ENCODE data around the gene MCF2L.

Gene MCF2L

GRCh38 chr13:113129921-113130750 lies 161.1 kb downstream of the MCF2L start:
- peak overlapping the region; percentile 39 for H3K4me3 ChIP-seq (ENCODE audit: low read depth, low read length)
- peak; percentile 26 for DNase-seq (ENCODE audit: low read depth)
- TF ChIP-seq CTCF (conservative IDR thresholded peaks at IDR 0.05; ENCODE audit: low read depth, low read length), result no peak

GRCh38 chr13:113135281-113135760 lies 166.3 kb downstream of the MCF2L start:
- H3K4me3 ChIP-seq (ENCODE audit: low read depth, low read length), result no peak overlapping the region
- no peak for TF ChIP-seq CTCF (conservative IDR thresholded peaks at IDR 0.05; ENCODE audit: low read depth, low read length)
- no peak for DNase-seq (ENCODE audit: low read depth)

GRCh38 chr13:113137691-113138298 lies 168.8 kb downstream of the MCF2L start:
- H3K4me3 ChIP-seq (ENCODE audit: low read depth, low read length), result no peak overlapping the region
- no peak for DNase-seq (ENCODE audit: low read depth)
- TF ChIP-seq CTCF (conservative IDR thresholded peaks at IDR 0.05; ENCODE audit: low read depth, low read length), result no peak

- TF ChIP-seq CTCF (conservative IDR thresholded peaks at IDR 0.05; ENCODE audit: low read depth, low read length), result no peak
- H3K4me3 ChIP-seq (ENCODE audit: low read depth, low read length), result no peak overlapping the region
- DNase-seq (ENCODE audit: low read depth), result peak; percentile 29
Observed at GRCh38 chr13:113138792-113139551, 170.0 kb downstream of the MCF2L start.

GRCh38 chr13:113139577-113139976 lies 170.6 kb downstream of the MCF2L start:
- TF ChIP-seq CTCF (conservative IDR thresholded peaks at IDR 0.05; ENCODE audit: low read depth, low read length), result no peak
- no peak for DNase-seq (ENCODE audit: low read depth)
- no peak overlapping the region for H3K4me3 ChIP-seq (ENCODE audit: low read depth, low read length)

- no peak for DNase-seq (ENCODE audit: low read depth)
- no peak for TF ChIP-seq CTCF (conservative IDR thresholded peaks at IDR 0.05; ENCODE audit: low read depth, low read length)
- H3K4me3 ChIP-seq (ENCODE audit: low read depth, low read length), result no peak overlapping the region
Observed at GRCh38 chr13:113140677-113141600, 171.9 kb downstream of the MCF2L start.
